Body of pancreas (tissue), 4 donors: ENCODE measurements around the gene C1orf146. TPM values are rescaled to one million over a fixed set of nuclear protein-coding genes. Genes with fewer than 3 reads are reported as not detected.
"Not testable (repeated sequence)": the region's sequence is repeated elsewhere in the genome, so short reads cannot be mapped to it uniquely, and the experiment has no call there.

Experiments
- ATAC-seq: fragments of 150-250 bp; one replicate; pipeline ENCODE4 v1.9.1; 2016
- DNase-seq, 4 donors: peaks; one replicate each; pipeline ENCODE4 v3.0.0-alpha.2; 2019
- H3K27ac ChIP-seq, 4 donors: fragments of 200-600 bp; sonication (generic); 1 replicate in 3 of 4; 2 replicates in 1 of 4; pipeline versions ENCODE4 v1.5.1 to v1.6.1; 2016 to 2019; ENCODE audit warnings: mild to moderate bottlenecking in 1 of 4, mixed read lengths in 1 of 4, moderate library complexity in 1 of 4
- H3K27me3 ChIP-seq, 2 donors: fragments of 200-600 bp; sonication (generic); one replicate each; pipeline ENCODE4 v1.6.0; 2016; ENCODE audit warnings: mild to moderate bottlenecking in 1 of 2
- H3K36me3 ChIP-seq, 2 donors: fragments of 200-600 bp; sonication (generic); replicated peaks in 1 of 2; 2 replicates each; pipeline ENCODE4 v1.5.1; 2016; ENCODE audit warnings: low read depth in 2 of 2; ENCODE audit not compliant: insufficient read depth in 1 of 2
- H3K4me1 ChIP-seq: fragments of 200-600 bp; sonication (generic); one replicate; pipeline ENCODE4 v1.6.0; 2016
- H3K4me3 ChIP-seq, 2 donors: fragments of 200-600 bp; sonication (generic); 1 replicate in 1 of 2; 2 replicates in 1 of 2; pipeline ENCODE4 v1.5.1; 2016 to 2019
- H3K9me3 ChIP-seq, 3 donors: fragments of 200-600 bp; sonication (generic); 1 replicate in 2 of 3; 2 replicates in 1 of 3; pipeline ENCODE4 v1.5.1; 2016
- CTCF ChIP-seq, 7 experiments: fragments of 450-650 bp in 4 of 7; fragments of 200-600 bp in 3 of 7; sonication (generic) in 3 of 7; IDR thresholded peaks; one replicate each; pipeline ENCODE4 v1.5.1; 2016 to 2019; ENCODE audit warnings: antibody characterized with exemption in 7 of 7
- POLR2A ChIP-seq, 3 donors: fragments of 450-650 bp; IDR thresholded peaks; one replicate each; pipeline ENCODE4 v1.6.1; 2016; ENCODE audit warnings: antibody characterized with exemption in 3 of 3, mild to moderate bottlenecking in 2 of 3
- WGBS, 2 donors: methylation state at CpG; one replicate each; pipeline ENCODE4 v1.1.5; 2017; 5-methylcytosine and 5-hydroxymethylcytosine counted together
- intact Hi-C: fragments of 100-400 bp; cut with DNase I; formaldehyde crosslinking; loops from one replicate; pipeline ENCODE4 v1.15.1; 2023
- total RNA-seq, 2 donors: library from RNA; depleted of rRNA; stranded (reverse); fragments of >200 nt; gene quantifications; one replicate each; pipeline ENCODE4 v1.1.0, GENCODE V29; 2016

C1orf146 gene
- total RNA-seq, 2 donors from 2014 or later, result not detected

GRCh38 chr1:92228401-92228800 is 10.7 kb downstream of the C1orf146 start:
- H3K27ac ChIP-seq, result no peak overlapping the region
- TF ChIP-seq POLR2A (IDR thresholded peaks at IDR 0.05), result no peak
- no peak for TF ChIP-seq CTCF (IDR thresholded peaks at IDR 0.05)
- no peak for ATAC-seq

GRCh38 chr1:92230736-92231135 is 13.0 kb downstream of the C1orf146 start:
- ATAC-seq (no peak), DNase-seq (no peak)
- intact Hi-C loops, result no loop called here
- H3K9me3 ChIP-seq, result no peaks in the 10 kb centered on the region
- H3K4me1 ChIP-seq, result no peaks in the 10 kb centered on the region
- no peak overlapping the region for H3K27ac ChIP-seq
- TF ChIP-seq POLR2A (IDR thresholded peaks at IDR 0.05), result no peak
- TF ChIP-seq CTCF (IDR thresholded peaks at IDR 0.05), result no peak
- H3K4me3 ChIP-seq, result no peak overlapping the region
- WGBS, 2 donors, result 76 to 85% methylated on average over 1 of the region's 1 CpG
- no peaks in the 10 kb centered on the region for H3K27me3 ChIP-seq
- no peaks in the 10 kb centered on the region for H3K36me3 ChIP-seq

More at GRCh38 chr1:92228401-92228800, 10.7 kb downstream of the C1orf146 start:
- DNase-seq, result no peak
- Histone ChIP-seq H3K27me3 (no peaks in the 10 kb centered on the region), H3K36me3 (no peaks in the 10 kb centered on the region), H3K9me3 (no peaks in the 10 kb centered on the region), H3K4me3 (no peak overlapping the region), H3K4me1 (no peaks in the 10 kb centered on the region)
- 60 to 64% methylated on average over 3 of the region's 3 CpGs for WGBS, 2 donors
- intact Hi-C loops, result no loop called here

DNA sequence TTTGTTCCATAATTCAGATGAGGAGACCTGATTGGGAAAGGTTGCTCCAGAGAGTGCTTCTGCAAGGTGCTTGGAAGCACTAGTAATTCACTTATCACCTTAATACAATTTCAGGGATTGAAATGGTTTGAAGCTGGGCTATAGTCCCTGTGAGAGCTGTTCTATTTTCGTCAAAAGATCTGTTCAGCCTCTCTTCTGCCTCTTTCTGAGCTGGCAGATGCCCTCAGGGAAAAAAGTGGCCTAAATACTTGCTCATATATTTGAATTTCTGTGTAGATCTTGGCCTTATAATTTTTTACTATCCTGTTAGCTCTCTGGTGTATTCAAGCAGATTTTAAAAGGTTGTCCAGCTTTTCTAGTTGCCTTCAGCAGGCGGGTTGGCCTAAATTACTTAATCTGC is 22.3 kb downstream of the C1orf146 start:
- no peak overlapping the region for H3K4me3 ChIP-seq
- no peaks in the 10 kb centered on the region for H3K36me3 ChIP-seq
- DNase-seq (no peak), ATAC-seq (no peak)
- no peaks in the 10 kb centered on the region for H3K9me3 ChIP-seq
- no peaks in the 10 kb centered on the region for H3K27me3 ChIP-seq
- whole genome bisulfite sequencing, 2 donors, result 87 to 88% methylated on average over 2 of the region's 2 CpGs
- H3K4me1 ChIP-seq, result no peaks in the 10 kb centered on the region
- H3K27ac ChIP-seq, result no peak overlapping the region
- TF ChIP-seq CTCF (IDR thresholded peaks at IDR 0.05) (no peak), POLR2A (IDR thresholded peaks at IDR 0.05) (no peak)
- intact Hi-C loops, result no loop called here

GRCh38 chr1:92244376-92244775 is 26.7 kb downstream of the C1orf146 start:
- Histone ChIP-seq H3K27me3 (no peaks in the 10 kb centered on the region), H3K4me1 (no peaks in the 10 kb centered on the region), H3K36me3 (no peaks in the 10 kb centered on the region), H3K9me3 (no peaks in the 10 kb centered on the region), H3K27ac (no peak overlapping the region), H3K4me3 (no peak overlapping the region)
- intact Hi-C loops, result no loop called here
- TF ChIP-seq POLR2A (IDR thresholded peaks at IDR 0.05), result no peak
- no peak for DNase-seq
- 90 to 91% methylated on average over 1 of the region's 1 CpG for WGBS, 2 donors
- no peak for ATAC-seq

- intact Hi-C loops, H3K4me3 ChIP-seq, DNase-seq, ATAC-seq, H3K27ac ChIP-seq, H3K4me1 ChIP-seq, H3K27me3 ChIP-seq, H3K36me3 ChIP-seq, H3K9me3 ChIP-seq: not testable (repeated sequence)
- 62 to 66% methylated on average over 3 of the region's 3 CpGs for WGBS, 2 donors
Observed at GRCh38 chr1:92254714-92255113, 37.0 kb downstream of the C1orf146 start.

DNA sequence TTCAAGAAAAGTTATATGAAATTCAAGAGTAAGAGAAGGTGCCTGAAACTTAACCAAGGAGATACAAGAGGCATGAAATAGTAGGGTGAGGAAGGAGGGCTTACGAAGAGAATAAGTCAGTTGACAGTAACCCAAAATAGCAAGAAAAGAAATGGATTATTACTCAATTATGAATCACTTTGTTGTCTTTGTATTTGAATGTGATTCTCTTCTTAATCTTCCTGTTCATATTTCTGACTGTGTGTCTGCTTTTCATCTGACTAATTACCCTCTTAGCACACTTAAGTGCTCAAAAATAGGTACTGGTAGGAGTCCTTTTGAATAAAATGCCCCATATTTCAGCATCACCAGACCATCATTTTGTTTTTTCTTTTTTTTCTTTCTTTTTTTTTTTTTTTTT is 41.6 kb downstream of the C1orf146 start:
- intact Hi-C loops, result no loop called here
- H3K4me3 ChIP-seq, result no peak overlapping the region
- no peak for DNase-seq
- H3K36me3 ChIP-seq, result peaks cover 0 to 6% of the 10 kb centered on the region in 2 donors
- H3K4me1 ChIP-seq, result no peaks in the 10 kb centered on the region
- TF ChIP-seq POLR2A (IDR thresholded peaks at IDR 0.05), result no peak
- TF ChIP-seq CTCF (IDR thresholded peaks at IDR 0.05), result no peak
- no peaks in the 10 kb centered on the region for H3K9me3 ChIP-seq
- ATAC-seq, result no peak
- H3K27ac ChIP-seq, result no peak overlapping the region
- WGBS, 2 donors, result 95 to 100% methylated on average over 1 of the region's 1 CpG
- no peaks in the 10 kb centered on the region for H3K27me3 ChIP-seq
